Measurements from ENCODE around the gene ABHD16A.

Gene ABHD16A

DNA sequence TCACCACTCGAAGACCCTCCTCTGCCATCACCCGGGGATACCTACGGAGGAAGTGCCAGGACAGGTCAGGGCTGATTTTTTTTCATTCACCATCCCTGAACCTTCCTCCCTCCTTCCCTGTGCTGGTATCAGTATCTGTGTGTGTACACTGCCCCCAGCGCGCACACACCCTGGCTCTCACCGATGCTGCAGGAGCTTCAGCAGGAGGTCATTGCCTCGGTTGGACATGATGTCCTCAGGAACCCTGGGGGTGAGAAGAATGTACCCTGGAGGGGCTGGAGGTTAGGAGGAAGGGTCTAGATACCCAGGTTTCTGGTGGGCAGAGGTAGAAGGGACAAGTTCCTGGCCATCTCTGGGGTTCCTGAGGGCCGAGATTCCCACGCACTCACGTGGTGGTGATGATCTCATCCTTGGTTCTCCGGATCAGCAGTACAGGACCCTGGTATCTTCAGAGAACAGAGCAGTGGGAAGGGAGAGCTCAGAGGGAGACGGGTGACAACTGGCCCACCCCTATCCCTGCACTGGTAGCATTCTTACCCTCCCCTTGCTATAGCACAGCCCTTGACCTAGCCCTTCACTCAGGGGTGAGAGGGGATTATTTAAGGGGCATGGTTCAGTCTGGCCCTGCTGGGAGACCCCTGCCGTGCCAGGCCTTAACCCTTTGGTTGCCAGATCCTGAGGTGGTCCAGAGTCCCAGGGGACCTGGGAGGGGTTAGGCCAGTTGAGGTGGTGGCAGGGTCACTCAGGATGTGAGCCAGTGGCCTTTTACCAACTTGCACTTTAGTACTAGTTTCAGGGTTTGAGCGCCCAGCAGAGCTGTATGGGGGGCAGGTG, 15.0 kb downstream of the ABHD16A start:
- TF ChIP-seq ARNT (IDR thresholded peaks at IDR 0.05): no peak
- TF ChIP-seq HDGF (IDR thresholded peaks at IDR 0.05; ENCODE audit: borderline replicate concordance): no peak
- CTCF ChIA-PET: no interaction called here
- POLR2A ChIA-PET: interaction anchor here (1.7 to 1.9 kb wide), 2 partner anchors 15 to 52 kb away, joined by 6 to 7 read pairs; partner anchors contain the start of genes ABHD16A and MSH5
- no peak for DNase-seq (ENCODE audit: extremely low spot score)

DNA sequence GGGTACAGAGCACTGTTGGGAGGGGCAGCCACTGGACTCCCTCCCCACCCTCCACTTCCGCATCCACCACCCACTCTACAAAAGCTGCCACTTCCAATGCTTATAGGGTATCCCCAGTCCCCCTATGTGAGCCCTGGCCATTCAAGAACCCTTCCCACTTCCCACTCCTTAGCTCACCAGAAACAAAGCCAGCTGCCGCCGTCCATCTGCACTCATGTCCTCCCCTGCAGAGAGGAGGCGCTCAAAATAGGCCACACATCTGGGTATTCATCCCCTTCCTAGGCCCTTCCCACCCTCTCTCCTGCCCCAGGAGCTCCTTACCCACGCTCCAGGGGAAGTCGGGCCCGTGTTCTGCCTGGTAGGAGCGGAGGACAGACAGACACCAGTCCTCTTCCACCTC, 15.8 kb downstream of the ABHD16A start:
- ChIA-PET CTCF (interaction anchor here (0.5 kb wide), 1 partner anchor 144 kb away, joined by 3 read pairs; no protein-coding TSS in a partner anchor), POLR2A (interaction anchor here (1.9 kb wide), 1 partner anchor 16 kb away, joined by 6 read pairs; the partner anchor contains the start of gene ABHD16A)
- TF ChIP-seq BHLHE40 (IDR thresholded peaks at IDR 0.05; ENCODE audit: borderline replicate concordance): no peak
- TF ChIP-seq NFRKB (IDR thresholded peaks at IDR 0.05): no peak
- no peak for TF ChIP-seq HDGF (IDR thresholded peaks at IDR 0.05; ENCODE audit: borderline replicate concordance)
- TF ChIP-seq SUZ12 (IDR thresholded peaks at IDR 0.05): no peak
- no peak for TF ChIP-seq FOXM1 (IDR thresholded peaks at IDR 0.05; ENCODE audit: borderline replicate concordance)
- no peak for TF ChIP-seq ELF4 (IDR thresholded peaks at IDR 0.05)
- TF ChIP-seq LEF1 (IDR thresholded peaks at IDR 0.05; ENCODE audit: borderline replicate concordance): no peak
- TF ChIP-seq FOXA1 (IDR thresholded peaks at IDR 0.05): no peak
- no peak for TF ChIP-seq TARDBP (IDR thresholded peaks at IDR 0.05)
- TF ChIP-seq, protein P1, sequence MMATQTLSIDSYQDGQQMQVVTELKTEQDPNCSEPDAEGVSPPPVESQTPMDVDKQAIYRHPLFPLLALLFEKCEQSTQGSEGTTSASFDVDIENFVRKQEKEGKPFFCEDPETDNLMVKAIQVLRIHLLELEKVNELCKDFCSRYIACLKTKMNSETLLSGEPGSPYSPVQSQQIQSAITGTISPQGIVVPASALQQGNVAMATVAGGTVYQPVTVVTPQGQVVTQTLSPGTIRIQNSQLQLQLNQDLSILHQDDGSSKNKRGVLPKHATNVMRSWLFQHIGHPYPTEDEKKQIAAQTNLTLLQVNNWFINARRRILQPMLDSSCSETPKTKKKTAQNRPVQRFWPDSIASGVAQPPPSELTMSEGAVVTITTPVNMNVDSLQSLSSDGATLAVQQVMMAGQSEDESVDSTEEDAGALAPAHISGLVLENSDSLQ (IDR thresholded peaks at IDR 0.05): no peak
- no peak for TF ChIP-seq L3MBTL2 (conservative IDR thresholded peaks at IDR 0.05)
- DNase-seq (ENCODE audit: extremely low spot score): no peak

DNA sequence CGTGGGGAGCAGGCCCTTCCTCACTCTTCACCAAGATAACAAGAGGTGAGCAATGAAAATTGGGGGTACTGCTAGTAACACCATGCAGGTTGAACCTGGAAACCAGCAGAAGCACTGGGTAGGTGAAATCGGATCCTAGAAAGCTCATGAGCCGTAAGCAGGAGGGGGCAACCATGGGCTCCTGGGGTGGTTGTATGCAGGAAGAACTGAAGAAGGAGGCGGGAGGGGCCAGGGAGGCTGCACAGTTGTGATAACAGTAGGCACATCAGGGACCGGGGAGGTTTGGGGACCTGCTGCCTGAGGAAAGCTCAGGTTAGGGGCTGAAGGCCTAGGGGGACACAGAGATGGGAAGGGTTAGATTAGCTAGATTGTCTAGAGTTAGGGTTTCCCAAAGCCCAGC, 16.6 kb downstream of the ABHD16A start:
- POLR2A ChIA-PET: interaction anchor here (1.9 kb wide), 1 partner anchor 16 kb away, joined by 6 read pairs; the partner anchor contains the start of gene ABHD16A
- CTCF ChIA-PET: interaction anchor here (0.6 kb wide), 1 partner anchor 87 kb away, joined by 3 read pairs; no protein-coding TSS in a partner anchor
- DNase-seq (ENCODE audit: extremely low spot score): no peak
- TF ChIP-seq FOXM1 (IDR thresholded peaks at IDR 0.05; ENCODE audit: borderline replicate concordance) (no peak), FOXA1 (IDR thresholded peaks at IDR 0.05) (no peak), TARDBP (IDR thresholded peaks at IDR 0.05) (no peak), LEF1 (IDR thresholded peaks at IDR 0.05; ENCODE audit: borderline replicate concordance) (no peak), CTBP1 (IDR thresholded peaks at IDR 0.05; ENCODE audit: borderline replicate concordance) (no peak), BHLHE40 (IDR thresholded peaks at IDR 0.05; ENCODE audit: borderline replicate concordance) (no peak), FOXK2 (IDR thresholded peaks at IDR 0.05) (no peak), HDGF (IDR thresholded peaks at IDR 0.05; ENCODE audit: borderline replicate concordance) (no peak), L3MBTL2 (conservative IDR thresholded peaks at IDR 0.05) (no peak), SUZ12 (IDR thresholded peaks at IDR 0.05) (no peak), ELF4 (IDR thresholded peaks at IDR 0.05) (no peak), NFRKB (IDR thresholded peaks at IDR 0.05) (no peak), ARNT (IDR thresholded peaks at IDR 0.05) (no peak), SP1 (IDR thresholded peaks at IDR 0.05) (no peak)

DNA sequence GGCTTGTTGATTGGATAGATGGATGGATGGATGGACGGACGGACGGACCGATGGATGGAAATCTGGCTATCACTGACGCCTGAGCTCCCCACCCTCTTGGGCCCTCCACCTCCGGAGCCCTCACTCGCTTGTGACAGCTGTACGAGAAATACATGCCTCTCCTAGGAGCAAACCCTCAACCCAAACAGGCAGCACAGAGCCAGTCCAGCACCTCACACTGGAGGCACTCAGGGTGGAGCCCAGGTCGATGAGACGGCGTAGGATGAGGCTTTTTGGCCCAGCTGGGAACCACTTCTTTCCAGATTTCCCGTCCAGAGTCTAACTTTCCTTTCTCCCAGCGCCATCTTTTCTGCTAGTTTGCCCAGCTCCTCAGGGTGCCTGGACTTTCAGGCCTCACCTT, 19.5 kb downstream of the ABHD16A start:
- DNase-seq (ENCODE audit: extremely low spot score): no peak
- TF ChIP-seq L3MBTL2 (conservative IDR thresholded peaks at IDR 0.05) (no peak), FOXA1 (IDR thresholded peaks at IDR 0.05) (no peak), CTBP1 (IDR thresholded peaks at IDR 0.05; ENCODE audit: borderline replicate concordance) (no peak), BHLHE40 (IDR thresholded peaks at IDR 0.05; ENCODE audit: borderline replicate concordance) (no peak), SUZ12 (IDR thresholded peaks at IDR 0.05) (no peak), ELF4 (IDR thresholded peaks at IDR 0.05) (no peak), SP1 (IDR thresholded peaks at IDR 0.05) (no peak), NFRKB (IDR thresholded peaks at IDR 0.05) (no peak)
- TF ChIP-seq, protein P1 (IDR thresholded peaks at IDR 0.05): no peak
- POLR2A ChIA-PET: interaction anchor here (0.9 to 2.2 kb wide), 8 partner anchors 8 to 147 kb away, joined by 3 to 8 read pairs (median 4); partner anchors contain the start of genes ABHD16A, HSPA1A, HSPA1B and HSPA1L
- CTCF ChIA-PET: interaction anchor here (0.8 kb wide), 1 partner anchor 54 kb away, joined by 3 read pairs; no protein-coding TSS in a partner anchor

DNA sequence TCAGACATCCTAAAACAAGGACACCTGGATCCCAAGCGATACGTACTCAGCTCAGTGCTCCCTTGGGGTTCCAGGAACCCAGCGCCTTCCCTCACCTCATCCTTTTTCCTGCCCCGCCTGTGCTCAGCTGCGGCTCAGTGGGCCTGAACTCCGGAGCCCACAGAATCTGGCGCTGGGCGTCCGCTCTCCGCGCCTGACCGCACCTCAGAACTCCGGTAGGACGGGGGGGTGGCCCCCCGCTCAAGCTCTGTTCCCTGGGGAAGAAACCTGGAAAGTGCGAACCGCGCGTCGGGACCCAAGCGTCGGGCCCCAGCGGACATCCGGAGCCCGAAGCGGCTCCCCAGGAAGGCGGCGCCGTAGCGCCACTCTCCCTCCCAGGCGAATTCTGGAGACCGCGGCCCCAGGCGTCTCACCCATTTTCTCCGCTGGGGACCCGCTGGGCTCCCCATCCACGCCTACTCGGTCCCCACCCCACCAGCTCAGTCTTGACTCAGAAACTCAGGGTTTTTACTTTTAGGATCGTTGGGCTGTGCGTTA, 21.9 kb downstream of the ABHD16A start:
- CTCF ChIA-PET: interaction anchor here (1.5 kb wide), 1 partner anchor 88 kb away, joined by 6 read pairs; no protein-coding TSS in a partner anchor
- TF ChIP-seq L3MBTL2 (conservative IDR thresholded peaks at IDR 0.05) (no peak), SUZ12 (IDR thresholded peaks at IDR 0.05) (no peak), LEF1 (IDR thresholded peaks at IDR 0.05; ENCODE audit: borderline replicate concordance) (no peak), FOXM1 (IDR thresholded peaks at IDR 0.05; ENCODE audit: borderline replicate concordance) (no peak), ARNT (IDR thresholded peaks at IDR 0.05) (no peak), NFRKB (IDR thresholded peaks at IDR 0.05) (no peak), FOXA1 (IDR thresholded peaks at IDR 0.05) (no peak), FOXK2 (IDR thresholded peaks at IDR 0.05) (no peak), CTBP1 (IDR thresholded peaks at IDR 0.05; ENCODE audit: borderline replicate concordance) (no peak)
- no peak for DNase-seq (ENCODE audit: extremely low spot score)
- POLR2A ChIA-PET: interaction anchor here (1.0 kb wide), 1 partner anchor 21 kb away, joined by 3 read pairs; the partner anchor contains the start of gene C6orf47

Measured in HEK293T (cell line).